NCI-H2107 treated with DMSO at 0.1 percent for 48 hours (cell line): ENCODE data around the gene PODXL.

Experiments
- DNase-seq: peaks from one replicate; lab custom pipeline; 2025; ENCODE audit not compliant: unreplicated experiment; lab: John Stamatoyannopoulos, UW

PODXL gene

GRCh38 chr7:131455001-131455400 is 101.4 kb downstream of the PODXL start:
- DNase-seq: no peak

GRCh38 chr7:131454498-131454897 is 101.9 kb downstream of the PODXL start:
- no peak for DNase-seq
